Sciatic nerve (tissue), 2 donors: ENCODE measurements around the gene CFAP53. TPM values are rescaled to one million over a fixed set of nuclear protein-coding genes. Genes with fewer than 3 reads are reported as not detected.

Experiments used
- ATAC-seq: fragments of 200-7000 bp; cut with Tn5 transposase; one replicate; pipeline ENCODE4 v1.9.1; 2020; ENCODE audit warnings: mild to moderate bottlenecking, moderate library complexity
- DNase-seq: peaks from one replicate; pipeline ENCODE4 v3.0.0-alpha.2; 2020; ENCODE audit warnings: low spot score
- intact Hi-C: fragments of 100-400 bp; cut with DNase I; formaldehyde crosslinking; loops from one replicate; pipeline ENCODE4 v1.14.2; 2022
- total RNA-seq: library from RNA; stranded (reverse); fragmentation: NEBNext Ultra II Directional; extraction: Animal tissue kit (Norgen Biotek cat#: 25700); gene quantifications from one replicate; pipeline ENCODE4 v1.2.1, GENCODE V29; 2021
- donor health status: DM: no; HTN: no; CAD: no.
- donor health status: DM: no; HTN: no; CAD: no.

The CFAP53 gene
- total RNA-seq, 1 donor from 2014 or later: 0.98 TPM

- DNase-seq (no peak), ATAC-seq (peak; percentile 38)
- intact Hi-C loops: no loop called here
Measured at GRCh38 chr18:50203801-50204604, 62.3 kb downstream of the CFAP53 start.

DNA sequence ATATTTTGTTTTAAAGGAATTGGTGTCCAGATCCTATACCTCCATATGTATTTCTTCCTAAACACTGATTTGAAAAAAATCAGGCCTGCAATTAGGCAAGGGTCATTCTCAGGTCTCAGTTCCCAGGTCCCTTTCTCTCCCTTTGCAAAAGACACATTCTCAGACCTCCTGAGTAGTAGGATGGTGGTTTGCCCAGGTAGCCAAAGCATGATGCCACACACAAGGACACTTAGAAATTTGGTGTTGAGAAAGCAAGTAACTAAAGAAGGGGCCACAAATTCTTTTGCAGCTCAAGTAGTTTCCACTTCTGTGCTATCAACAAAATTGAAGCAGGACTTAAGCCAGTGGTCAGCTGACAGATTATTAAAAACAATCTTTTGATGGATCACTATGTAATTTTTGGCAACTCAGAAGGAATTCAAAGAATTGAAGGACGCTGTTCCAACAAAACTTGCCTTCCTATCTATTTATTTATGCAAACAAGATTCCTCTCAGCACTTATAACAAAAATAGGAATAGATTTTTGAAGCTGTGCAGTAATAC lies 64.7 kb downstream of the CFAP53 start:
- intact Hi-C loops: no loop called here
- DNase-seq: no peak

GRCh38 chr18:50199921-50200320 lies 66.4 kb downstream of the CFAP53 start:
- ATAC-seq (no peak), DNase-seq (no peak)
- intact Hi-C loops: no loop called here

More for the DNA sequence above, 64.7 kb downstream of the CFAP53 start:
- no peak for ATAC-seq

DNA sequence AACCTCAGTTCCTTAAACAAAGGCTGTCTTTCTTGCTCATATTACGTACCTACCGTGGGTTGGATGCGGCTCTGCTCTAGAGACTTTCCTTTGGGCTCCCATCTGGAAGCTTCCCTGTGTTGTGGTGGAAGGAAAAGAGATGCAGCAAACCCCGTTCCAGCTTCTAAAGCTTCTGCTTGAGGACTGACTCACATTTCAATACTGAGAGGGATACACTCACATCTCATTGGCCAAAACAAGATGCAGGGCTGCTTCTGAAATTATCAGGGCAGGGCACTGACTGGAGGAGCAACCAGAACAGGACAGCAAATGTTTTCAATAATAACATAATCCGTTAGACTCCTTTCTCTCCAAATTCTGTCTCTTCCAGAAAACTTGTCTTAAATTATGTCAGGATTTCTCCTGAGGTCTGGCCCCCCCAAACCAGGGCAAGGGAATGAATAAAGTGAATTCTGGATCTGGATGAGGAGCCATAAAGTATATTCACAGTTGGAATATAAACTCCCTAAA lies 66.9 kb downstream of the CFAP53 start:
- no peak for DNase-seq

GRCh38 chr18:50196261-50196660 lies 70.0 kb downstream of the CFAP53 start:
- intact Hi-C loops: no loop called here
- DNase-seq: no peak
- ATAC-seq: no peak

More for the DNA sequence above, 66.9 kb downstream of the CFAP53 start:
- intact Hi-C loops: no loop called here
- no peak for ATAC-seq

GRCh38 chr18:50195689-50196088 lies 70.6 kb downstream of the CFAP53 start:
- ATAC-seq (no peak), DNase-seq (no peak)
- intact Hi-C loops: no loop called here

DNA sequence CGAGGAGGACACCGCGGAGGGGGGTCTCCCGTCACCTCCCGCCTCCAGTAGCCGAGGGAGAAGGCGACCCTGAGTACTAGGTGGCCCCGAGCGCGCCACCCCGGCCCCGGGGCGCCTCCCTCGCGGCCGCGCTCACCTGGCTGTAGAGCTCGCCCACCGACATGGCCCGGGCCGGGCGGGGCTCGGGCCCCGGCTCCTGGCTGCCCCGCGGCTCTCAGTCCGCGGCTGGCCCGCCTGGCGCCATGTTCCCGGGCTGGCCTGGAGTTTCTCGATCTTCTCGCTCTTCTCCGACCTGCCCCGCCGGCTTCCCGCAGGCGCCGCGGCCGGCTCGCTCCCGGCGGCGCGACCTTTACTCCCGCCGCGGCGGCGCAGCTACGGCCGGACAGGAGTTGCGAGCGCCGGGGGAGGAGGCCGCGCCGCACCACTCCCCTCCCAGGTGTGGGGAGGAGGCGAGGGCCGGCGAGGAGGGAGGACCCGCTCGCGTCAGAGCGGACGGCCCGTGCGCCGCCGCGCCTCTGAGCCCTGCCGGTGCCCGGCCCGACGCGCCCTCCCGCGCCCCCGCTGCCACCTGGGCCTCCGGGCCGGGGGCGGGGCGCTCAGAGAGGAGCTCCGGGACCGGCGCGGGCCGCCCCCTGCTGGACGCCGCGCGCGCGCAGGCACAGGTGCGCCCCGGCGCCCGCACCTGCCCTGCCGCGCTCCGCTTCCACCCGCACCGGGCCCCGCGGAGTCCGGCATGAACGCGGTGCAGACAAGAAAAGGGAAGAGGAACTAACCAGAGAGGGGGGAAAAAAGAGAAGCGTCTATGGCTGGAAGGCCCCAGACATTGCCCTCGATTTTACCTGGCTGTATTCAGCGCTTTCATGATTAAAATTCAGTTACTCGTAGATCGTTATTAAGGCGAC lies 71.4 kb downstream of the CFAP53 start, which contains the start of gene MYO5B:
Gene MYO5B (minus strand): TSS at position 517 of the 902 bp plus-strand sequence. CDS start 354 bp downstream, at position 163.
- no peak for DNase-seq
- peak; percentile 70 for ATAC-seq

GRCh38 chr18:50193796-50194630 lies 72.3 kb downstream of the CFAP53 start:
- DNase-seq (no peak), ATAC-seq (no peak)
- intact Hi-C loops: no loop called here

More for the DNA sequence above, 71.4 kb downstream of the CFAP53 start, which contains the start of gene MYO5B:
- intact Hi-C loops: no loop called here

DNA sequence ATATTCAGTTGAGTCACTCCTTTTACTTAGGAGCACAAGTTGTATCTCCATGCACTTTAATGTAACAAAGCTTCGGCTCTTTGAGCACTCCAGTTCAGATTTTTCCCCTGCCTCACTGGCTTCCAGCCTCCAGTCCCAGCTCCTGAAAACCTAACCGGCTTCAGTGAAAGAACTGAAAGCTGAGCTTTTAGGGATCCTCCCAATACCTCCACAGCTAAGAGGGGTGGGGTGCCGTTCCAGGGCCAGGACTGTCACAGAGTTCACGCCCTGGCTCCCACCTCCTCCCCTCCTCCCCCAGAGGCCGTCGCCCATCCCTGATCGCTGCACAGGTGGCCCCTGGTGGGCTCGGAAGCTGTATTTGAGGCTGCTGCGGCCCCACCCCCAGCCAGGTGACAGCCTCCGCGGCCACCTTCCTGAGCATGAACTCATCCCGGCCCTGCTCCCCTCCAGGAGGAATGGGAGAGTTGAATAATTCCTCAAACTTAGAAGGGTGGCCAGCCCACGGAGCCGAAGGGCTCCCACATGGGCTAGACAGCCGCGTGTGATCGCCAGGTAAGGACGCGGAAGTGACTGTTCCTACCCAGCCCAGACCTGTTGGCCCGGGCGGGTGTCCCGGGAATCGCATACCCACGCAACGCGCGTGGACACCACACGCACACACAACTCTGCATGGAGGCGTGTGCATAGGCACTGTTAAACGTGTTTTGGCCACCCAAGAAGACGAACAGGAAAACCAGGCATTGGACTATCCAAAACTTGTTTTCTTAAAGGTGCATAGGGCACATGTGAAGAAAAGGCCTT lies 73.1 kb downstream of the CFAP53 start:
- intact Hi-C loops: no loop called here
- DNase-seq: no peak
- ATAC-seq: peak; percentile 40

GRCh38 chr18:50190926-50191325 lies 75.4 kb downstream of the CFAP53 start:
- intact Hi-C loops: no loop called here
- ATAC-seq (no peak), DNase-seq (no peak)

DNA sequence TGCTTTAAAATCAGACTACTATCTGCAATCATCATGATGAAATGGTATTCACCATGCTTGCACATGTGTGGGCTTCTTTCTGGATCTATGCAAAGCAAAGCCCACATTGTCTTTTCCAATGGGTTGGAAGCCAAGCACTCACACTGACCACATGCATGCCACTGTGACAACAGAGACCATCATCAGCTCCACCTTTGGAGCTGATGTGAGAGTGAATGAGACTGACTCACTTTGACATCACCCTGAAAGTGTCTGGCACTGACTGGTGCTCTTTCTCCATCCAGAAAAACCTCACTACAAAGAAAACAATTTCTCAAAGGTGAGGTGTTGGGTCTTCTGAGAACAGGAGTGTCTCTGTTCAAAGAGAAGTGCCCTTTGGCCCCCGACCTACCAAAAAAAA lies 76.1 kb downstream of the CFAP53 start:
- intact Hi-C loops: no loop called here
- no peak for ATAC-seq

GRCh38 chr18:50189160-50189559 lies 77.1 kb downstream of the CFAP53 start:
- ATAC-seq (no peak), DNase-seq (no peak)
- intact Hi-C loops: loop anchor here (5.0 kb wide), 1 partner anchor 1327 kb away; no protein-coding TSS in a partner anchor

More for the DNA sequence above, 76.1 kb downstream of the CFAP53 start:
- DNase-seq: no peak

- intact Hi-C loops: loop anchor here (5.0 kb wide), 1 partner anchor 1326 kb away; no protein-coding TSS in a partner anchor
- DNase-seq: no peak
- ATAC-seq: no peak
Measured at GRCh38 chr18:50188652-50189051, 77.6 kb downstream of the CFAP53 start.

DNA sequence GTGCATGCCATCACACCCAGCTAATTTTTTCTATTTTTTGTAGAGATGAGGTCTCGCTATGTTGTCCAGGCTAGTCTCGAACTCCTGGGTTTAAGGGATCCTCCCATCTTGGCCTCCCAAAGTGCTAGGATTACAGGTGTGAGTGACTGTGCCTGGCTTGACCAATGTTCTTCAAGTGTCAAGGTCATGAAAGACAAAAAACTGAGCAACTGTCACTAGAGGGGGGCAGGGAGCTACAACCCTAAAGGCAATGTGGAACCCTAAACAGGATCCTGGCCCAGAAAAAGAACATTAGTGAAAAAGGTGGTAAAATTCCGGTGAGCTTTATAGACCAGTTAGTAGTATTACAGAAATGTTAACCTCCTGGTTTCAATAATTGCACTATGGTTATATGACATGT lies 78.6 kb downstream of the CFAP53 start:
- intact Hi-C loops: loop anchor here (5.0 kb wide), 1 partner anchor 1325 kb away; no protein-coding TSS in a partner anchor
- DNase-seq (no peak), ATAC-seq (no peak)

DNA sequence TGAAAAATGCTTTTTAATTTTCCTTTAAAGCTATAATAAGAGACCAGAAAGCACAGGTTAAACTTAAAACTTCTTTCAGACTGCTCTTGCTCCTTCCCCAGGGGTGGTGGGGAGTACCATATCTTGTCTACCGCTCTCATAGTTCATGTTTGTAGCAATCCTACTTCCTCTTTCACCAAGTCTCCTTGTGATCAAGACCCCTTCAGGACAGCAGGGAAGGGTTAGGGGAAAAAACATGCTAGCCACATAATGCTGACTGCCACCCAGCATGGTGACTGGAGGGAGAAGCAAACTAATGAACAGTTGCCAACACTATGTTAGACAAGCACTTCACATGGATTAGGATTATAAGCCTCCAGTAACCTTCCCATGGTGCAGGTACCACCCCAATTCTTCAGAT lies 79.9 kb downstream of the CFAP53 start:
- intact Hi-C loops: loop anchor here (5.0 kb wide), 1 partner anchor 1324 kb away; no protein-coding TSS in a partner anchor
- ATAC-seq: no peak
- no peak for DNase-seq

DNA sequence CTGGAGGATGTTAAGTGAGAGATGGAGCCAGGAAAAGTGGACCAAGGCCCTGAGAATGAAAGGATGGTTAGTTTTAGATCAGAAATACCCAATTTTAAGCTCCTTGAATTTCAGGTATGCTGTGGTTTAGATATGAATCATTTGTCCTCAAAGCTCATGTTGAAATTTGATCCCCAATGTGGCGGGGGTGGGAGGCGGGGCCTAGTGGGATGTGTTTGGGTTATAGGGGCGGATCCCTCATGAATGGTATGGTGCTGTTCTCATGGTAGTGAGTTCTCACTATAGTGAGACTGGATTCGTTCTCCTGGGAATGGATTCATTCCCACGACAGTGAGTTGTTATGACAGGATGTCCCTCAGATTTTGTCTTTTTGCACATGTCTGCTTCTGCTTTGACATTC lies 82.7 kb downstream of the CFAP53 start:
- intact Hi-C loops: no loop called here
- DNase-seq: no peak
- ATAC-seq: no peak

DNA sequence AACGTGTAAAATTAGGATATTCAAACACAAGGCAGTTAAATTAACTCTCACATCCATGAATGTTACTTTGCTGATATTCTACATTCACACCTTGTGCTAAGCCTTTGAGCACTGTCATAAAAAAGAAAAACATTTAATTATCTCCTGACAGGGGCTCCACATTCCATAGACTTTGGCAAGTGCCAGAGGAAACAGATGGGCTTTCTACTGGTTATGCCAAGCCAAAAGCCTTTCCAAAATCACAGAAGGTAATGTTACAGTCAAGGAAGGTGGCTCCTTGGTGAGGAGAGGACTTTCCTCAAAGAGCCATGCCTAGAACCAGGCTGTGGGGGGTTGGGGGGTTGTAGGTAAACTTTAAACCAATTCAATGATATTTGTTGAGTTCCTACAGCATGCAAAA lies 83.8 kb downstream of the CFAP53 start:
- intact Hi-C loops: no loop called here
- no peak for ATAC-seq
- no peak for DNase-seq
